B cell (primary cell): Measurements from ENCODE around the gene CDRT15.

Experiments used
- EZH2 ChIP-seq: IDR thresholded peaks from 2 replicates; pipeline ENCODE4 v1.6.1; 2012; ENCODE audit warnings: borderline replicate concordance, low read depth, mild to moderate bottlenecking, moderate library complexity, low read length; ENCODE audit not compliant: insufficient read depth, poor library complexity, severe bottlenecking
- TF ChIP-seq, protein P1 (sequence below): fragments of 200-600 bp; IDR thresholded peaks from one replicate; pipeline ENCODE4 v1.8.0; 2022; ENCODE audit warnings: antibody characterized with exemption, mild to moderate bottlenecking

DNA sequence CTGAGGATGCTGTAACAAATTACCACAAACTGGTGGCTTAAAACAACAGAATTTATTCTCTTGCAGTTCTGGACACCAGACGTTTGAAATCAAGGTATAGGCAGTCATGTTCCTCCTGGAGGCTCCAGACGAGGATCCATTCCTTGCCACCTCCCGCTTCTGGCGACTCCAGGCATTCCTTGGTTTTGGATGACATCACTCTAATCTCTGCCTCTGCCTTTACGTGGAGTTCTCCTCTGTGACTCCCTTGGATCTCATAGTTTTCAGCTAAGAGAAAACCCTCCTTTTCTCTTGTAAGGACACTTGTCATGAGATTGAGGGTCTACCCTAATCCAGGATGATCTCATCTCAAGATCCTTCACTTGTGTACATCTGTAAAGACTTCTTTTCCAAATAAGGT is 32.8 kb upstream of the CDRT15 start:
- TF ChIP-seq EZH2, result no peak
- TF ChIP-seq, protein P1, sequence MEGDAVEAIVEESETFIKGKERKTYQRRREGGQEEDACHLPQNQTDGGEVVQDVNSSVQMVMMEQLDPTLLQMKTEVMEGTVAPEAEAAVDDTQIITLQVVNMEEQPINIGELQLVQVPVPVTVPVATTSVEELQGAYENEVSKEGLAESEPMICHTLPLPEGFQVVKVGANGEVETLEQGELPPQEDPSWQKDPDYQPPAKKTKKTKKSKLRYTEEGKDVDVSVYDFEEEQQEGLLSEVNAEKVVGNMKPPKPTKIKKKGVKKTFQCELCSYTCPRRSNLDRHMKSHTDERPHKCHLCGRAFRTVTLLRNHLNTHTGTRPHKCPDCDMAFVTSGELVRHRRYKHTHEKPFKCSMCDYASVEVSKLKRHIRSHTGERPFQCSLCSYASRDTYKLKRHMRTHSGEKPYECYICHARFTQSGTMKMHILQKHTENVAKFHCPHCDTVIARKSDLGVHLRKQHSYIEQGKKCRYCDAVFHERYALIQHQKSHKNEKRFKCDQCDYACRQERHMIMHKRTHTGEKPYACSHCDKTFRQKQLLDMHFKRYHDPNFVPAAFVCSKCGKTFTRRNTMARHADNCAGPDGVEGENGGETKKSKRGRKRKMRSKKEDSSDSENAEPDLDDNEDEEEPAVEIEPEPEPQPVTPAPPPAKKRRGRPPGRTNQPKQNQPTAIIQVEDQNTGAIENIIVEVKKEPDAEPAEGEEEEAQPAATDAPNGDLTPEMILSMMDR, result no peak
